H9 (cell line): ENCODE measurements around the gene KCNMA1. TPM values are rescaled to one million over a fixed set of nuclear protein-coding genes. Genes with fewer than 3 reads are reported as not detected.

Source experiments
- DNase-seq: peaks from one replicate; pipeline ENCODE4 v3.0.0-alpha.2; 2017
- H2AFZ ChIP-seq: one replicate; pipeline ENCODE4 v1.6.1; 2013; ENCODE audit warnings: mild to moderate bottlenecking, low read length, control low read depth, moderate library complexity
- H2AK5ac ChIP-seq: 2 replicates; pipeline ENCODE4 v1.6.1; 2013; ENCODE audit warnings: low read length, control low read depth, mixed read lengths; ENCODE audit not compliant: insufficient read length
- H2BK120ac ChIP-seq: one replicate; pipeline ENCODE4 v1.6.1; 2013; ENCODE audit warnings: low read depth, mild to moderate bottlenecking, low read length, control low read depth, inconsistent platforms; ENCODE audit not compliant: poor library complexity, severe bottlenecking
- H2BK12ac ChIP-seq: 2 replicates; pipeline ENCODE4 v1.6.1; 2013; ENCODE audit warnings: low read length, control low read depth, mixed read lengths, low read depth; ENCODE audit not compliant: insufficient read length
- H2BK15ac ChIP-seq: 2 replicates; pipeline ENCODE4 v1.6.1; 2013; ENCODE audit warnings: low read depth, low read length, control low read depth
- H2BK20ac ChIP-seq: one replicate; pipeline ENCODE4 v1.6.1; 2013; ENCODE audit warnings: low read depth, mild to moderate bottlenecking, low read length, control low read depth, inconsistent platforms; ENCODE audit not compliant: poor library complexity, severe bottlenecking
- H2BK5ac ChIP-seq: 2 replicates; pipeline ENCODE4 v1.6.1; 2013; ENCODE audit warnings: low read length, control low read depth, mixed read lengths; ENCODE audit not compliant: insufficient read length
- H3K14ac ChIP-seq: 2 replicates; pipeline ENCODE4 v1.6.1; 2013; ENCODE audit warnings: low read length, control low read depth; ENCODE audit not compliant: insufficient read depth
- H3K18ac ChIP-seq: 2 replicates; pipeline ENCODE4 v1.6.1; 2013; ENCODE audit warnings: low read depth, mild to moderate bottlenecking, mixed read lengths, low read length, control low read depth; ENCODE audit not compliant: insufficient read length
- H3K23ac ChIP-seq: 2 replicates; pipeline ENCODE4 v1.6.1; 2013; ENCODE audit warnings: low read length, control low read depth, mixed read lengths, low read depth; ENCODE audit not compliant: insufficient read length
- H3K23me2 ChIP-seq: 2 replicates; pipeline ENCODE4 v1.6.1; 2013; ENCODE audit warnings: low read depth, mild to moderate bottlenecking, mixed read lengths, low read length, control low read depth; ENCODE audit not compliant: insufficient read length, poor library complexity, severe bottlenecking
- H3K27ac ChIP-seq: 2 replicates; pipeline ENCODE4 v1.5.1; 2013; ENCODE audit warnings: low read length, control low read depth, mixed read lengths, low read depth; ENCODE audit not compliant: insufficient read length
- H3K27me3 ChIP-seq: 2 replicates; pipeline ENCODE4 v1.6.1; 2013; ENCODE audit warnings: low read length, control low read depth, inconsistent platforms; ENCODE audit not compliant: insufficient read depth
- H3K4ac ChIP-seq: 2 replicates; pipeline ENCODE4 v1.6.1; 2013; ENCODE audit warnings: low read depth, mild to moderate bottlenecking, control low read depth, inconsistent platforms, low read length, moderate library complexity
- H3K4me1 ChIP-seq: 2 replicates; pipeline ENCODE4 v1.6.1; 2013; ENCODE audit warnings: low read length, control low read depth, inconsistent platforms; ENCODE audit not compliant: insufficient read depth
- H3K4me2 ChIP-seq: 2 replicates; pipeline ENCODE4 v1.6.1; 2013; ENCODE audit warnings: low read length, control low read depth, mixed read lengths; ENCODE audit not compliant: insufficient read length, insufficient read depth
- H3K56ac ChIP-seq: 2 replicates; pipeline ENCODE4 v1.6.1; 2013; ENCODE audit warnings: low read depth, mild to moderate bottlenecking, mixed read lengths, low read length, control low read depth; ENCODE audit not compliant: insufficient read length
- H3K79me1 ChIP-seq: 2 replicates; pipeline ENCODE4 v1.6.1; 2013; ENCODE audit warnings: low read depth, mild to moderate bottlenecking, moderate library complexity, low read length, control low read depth, inconsistent platforms; ENCODE audit not compliant: insufficient read depth, poor library complexity, severe bottlenecking
- H3K79me2 ChIP-seq: 2 replicates; pipeline ENCODE4 v1.6.1; 2013; ENCODE audit warnings: low read length, control low read depth, inconsistent platforms; ENCODE audit not compliant: insufficient read depth
- H3K9ac ChIP-seq: 2 replicates; pipeline ENCODE4 v1.6.1; 2013; ENCODE audit warnings: low read length, control low read depth, mixed read lengths; ENCODE audit not compliant: insufficient read length; ENCODE audit errors: extremely low read depth
- H3K9me3 ChIP-seq: one replicate; pipeline ENCODE4 v1.6.1; 2013; ENCODE audit warnings: low read depth, low read length, inconsistent platforms; ENCODE audit not compliant: control insufficient read depth
- H3T11ph ChIP-seq: one replicate; pipeline ENCODE4 v1.6.1; 2013; ENCODE audit warnings: mild to moderate bottlenecking, low read length, control low read depth, inconsistent platforms
- H4K20me1 ChIP-seq: one replicate; pipeline ENCODE4 v1.6.1; 2013; ENCODE audit not compliant: control insufficient read depth, insufficient read length, insufficient read depth
- H4K5ac ChIP-seq: 2 replicates; pipeline ENCODE4 v1.6.1; 2013; ENCODE audit warnings: low read depth, mild to moderate bottlenecking, mixed read lengths, low read length, control low read depth; ENCODE audit not compliant: insufficient read length
- H4K8ac ChIP-seq: replicated peaks from 2 replicates; pipeline ENCODE4 v1.6.1; 2013; ENCODE audit warnings: low read length, control low read depth, mixed read lengths, low read depth; ENCODE audit not compliant: insufficient read length
- H4K91ac ChIP-seq: 2 replicates; pipeline ENCODE4 v1.6.1; 2013; ENCODE audit warnings: low read depth, mild to moderate bottlenecking, moderate library complexity, mixed read lengths, low read length, control low read depth; ENCODE audit not compliant: insufficient read length
- H3K27ac Mint-ChIP-seq, 3 experiments: 2 replicates in 2 of 3; 3 replicates in 1 of 3; pipeline ENCODE4 v1.8.0; 2020 to 2021; ENCODE audit warnings: mixed read lengths in 3 of 3, mild to moderate bottlenecking in 1 of 3, moderate library complexity in 1 of 3
- H3K27me3 Mint-ChIP-seq: 2 replicates; pipeline ENCODE4 v1.8.0; 2021; ENCODE audit warnings: low read depth, mild to moderate bottlenecking, moderate library complexity, mixed read lengths
- H3K36me3 Mint-ChIP-seq, 3 experiments: 2 replicates in 2 of 3; 3 replicates in 1 of 3; pipeline ENCODE4 v1.8.0; 2020 to 2021; ENCODE audit warnings: low read depth in 3 of 3, mixed read lengths in 3 of 3; ENCODE audit not compliant: insufficient read depth in 1 of 3
- H3K4me1 Mint-ChIP-seq, 2 experiments: 2 replicates each; pipeline ENCODE4 v1.8.0; 2020; ENCODE audit warnings: mixed read lengths in 2 of 2
- H3K4me3 Mint-ChIP-seq, 2 experiments: 2 replicates in 1 of 2; 3 replicates in 1 of 2; pipeline ENCODE4 v1.8.0; 2020 to 2021; ENCODE audit warnings: mild to moderate bottlenecking in 2 of 2, mixed read lengths in 2 of 2, moderate library complexity in 1 of 2
- H3K9me3 Mint-ChIP-seq, 2 experiments: 2 replicates in 1 of 2; 3 replicates in 1 of 2; pipeline ENCODE4 v1.8.0; 2020; ENCODE audit warnings: mild to moderate bottlenecking in 2 of 2, mixed read lengths in 2 of 2, moderate library complexity in 1 of 2
- CTCF ChIP-seq: fragments of 200-600 bp; sonication (generic); conservative IDR thresholded peaks from 3 replicates; pipeline ENCODE4 v1.8.0; 2021; ENCODE audit warnings: antibody characterized with exemption, mild to moderate bottlenecking
- WGBS: extraction: QIAGEN DNeasy Blood & Tissue Kit; methylation state at CpG from one replicate; pipeline ENCODE4 v1.1.7; 2013; ENCODE audit warnings: missing lambda C conversion rate, low lambda C conversion rate, mixed read lengths; ENCODE audit not compliant: insufficient read length; ENCODE audit errors: extremely low coverage; 5-methylcytosine and 5-hydroxymethylcytosine counted together
- total RNA-seq: library from RNA; stranded (reverse); gene quantifications from 2 replicates; pipeline ENCODE4 v1.2.1, GENCODE V29; 2021

The KCNMA1 gene
- total RNA-seq, 1 experiment from 2014 or later, result 2.0 TPM

GRCh38 chr10:77101341-77101740 lies 536.3 kb downstream of the KCNMA1 start:
- H2BK15ac ChIP-seq, result no peak overlapping the region
- no CpG with 5 or more reads among the region's 5 CpGs for WGBS
- H3K14ac ChIP-seq, result no peak overlapping the region
- Mint-ChIP-seq H3K27me3 (peaks cover 49% of the 10 kb centered on the region), H3K36me3 (no peaks in the 10 kb centered on the region; a peak in 1 of 7 replicates), H3K4me3 (no peak overlapping the region), H3K27ac (no peak overlapping the region), H3K4me1 (peaks cover 4 to 7% of the 10 kb centered on the region in 2 experiments), H3K9me3 (no peaks in the 10 kb centered on the region)
- no peaks in the 10 kb centered on the region for H3K79me2 ChIP-seq
- H4K8ac ChIP-seq, result no peak overlapping the region
- no peaks in the 10 kb centered on the region for H3K4me1 ChIP-seq
- no peak overlapping the region for H2BK20ac ChIP-seq
- H4K5ac ChIP-seq, result no peak overlapping the region
- no peak overlapping the region for H3K18ac ChIP-seq
- no peak overlapping the region for H3T11ph ChIP-seq
- H2BK12ac ChIP-seq, result no peak overlapping the region
- H2AK5ac ChIP-seq, result no peak overlapping the region
- DNase-seq, result no peak
- no peak overlapping the region for H2AFZ ChIP-seq
- no peak overlapping the region for H3K9ac ChIP-seq
- H2BK120ac ChIP-seq, result no peak overlapping the region
- H3K4me2 ChIP-seq, result no peak overlapping the region
- H3K23ac ChIP-seq, result no peak overlapping the region
- no peak overlapping the region for H2BK5ac ChIP-seq
- no peaks in the 10 kb centered on the region for H4K20me1 ChIP-seq
- no peak overlapping the region for H3K27ac ChIP-seq
- H3K23me2 ChIP-seq, result no peaks in the 10 kb centered on the region
- no peak overlapping the region for H3K56ac ChIP-seq
- H3K79me1 ChIP-seq, result no peaks in the 10 kb centered on the region
- no peak overlapping the region for H4K91ac ChIP-seq
- no peaks in the 10 kb centered on the region; the same call in 1 of the 2 replicates for H3K27me3 ChIP-seq
- H3K9me3 ChIP-seq, result no peaks in the 10 kb centered on the region
- no peak for TF ChIP-seq CTCF
- no peak overlapping the region for H3K4ac ChIP-seq
